ENCODE results near the gene SPECC1L. TPM values are rescaled to one million over a fixed set of nuclear protein-coding genes. Genes with fewer than 3 reads are reported as not detected.
A peak's percentile ranks its signal among the peaks of the same experiment; 100 is the strongest.

SPECC1L gene
- total and polyA plus RNA-seq, 7 experiments from 2014 or later: 14.6 to 69.0 (median 39.9) TPM

GRCh38 chr22:24413736-24414385 lies 143.2 kb downstream of the SPECC1L start:
- no peak for DNase-seq
- POLR2A ChIA-PET: no interaction called here
- Histone ChIP-seq H3K4me1 (ENCODE audit: control insufficient read depth in 2 of 2, insufficient read depth in 2 of 2, low read length in 2 of 2) (peaks cover 0 to 12% of the 10 kb centered on the region in 2 donors), H3K9me3 (ENCODE audit: control insufficient read depth in 2 of 3, low read length in 3 of 3) (no peaks in the 10 kb centered on the region), H3K4me3 (ENCODE audit: low read length) (no peak overlapping the region), H3K27me3 (ENCODE audit: control insufficient read depth in 2 of 2, insufficient read depth in 2 of 2, low read length in 2 of 2) (no peaks in the 10 kb centered on the region), H3K36me3 (ENCODE audit: control insufficient read depth in 2 of 3, insufficient read depth in 3 of 3, low read length in 3 of 3) (peaks cover 0 to 55% (median 5%) of the 10 kb centered on the region in 3 experiments), H3K27ac (ENCODE audit: low read depth, low read length) (no peak overlapping the region)
- intact Hi-C loops (cut with micrococcal nuclease): no loop called here
- H3K27me3 Mint-ChIP-seq: no peaks in the 10 kb centered on the region
- no peak overlapping the region for H3K27ac Mint-ChIP-seq
- no peak for ATAC-seq
- peaks cover 0 to 4% (median 4%) of the 10 kb centered on the region in 5 donors for H3K36me3 Mint-ChIP-seq
- peaks cover 0 to 13% (median 7%) of the 10 kb centered on the region in 7 donors for H3K4me1 Mint-ChIP-seq
- CTCF ChIA-PET: interaction anchor here (0.7 kb wide), 1 partner anchor 93 kb away, joined by 3 read pairs; no protein-coding TSS in a partner anchor
- H3K4me3 Mint-ChIP-seq: no peak overlapping the region
- H3K9me3 Mint-ChIP-seq: no peaks in the 10 kb centered on the region

- intact Hi-C loops (cut with micrococcal nuclease): no loop called here
These were observed 143.9 kb downstream of the SPECC1L start for GRCh38 chr22:24414523-24414922.

GRCh38 chr22:24414984-24415945 lies 144.6 kb downstream of the SPECC1L start:
- intact Hi-C loops (cut with micrococcal nuclease): no loop called here
- ChIA-PET CTCF (interaction anchor here (0.6 to 1.3 kb wide), 2 partner anchors 12 to 108 kb away, joined by 3 read pairs; partner anchors contain the start of gene ADORA2A), POLR2A (no interaction called here)
- Histone ChIP-seq H3K4me1 (ENCODE audit: control insufficient read depth in 2 of 2, insufficient read depth in 2 of 2, low read length in 2 of 2) (peaks cover 0 to 4% of the 10 kb centered on the region in 2 donors), H3K4me3 (ENCODE audit: low read length) (no peak overlapping the region), H3K27ac (ENCODE audit: low read depth, low read length) (no peak overlapping the region), H3K36me3 (ENCODE audit: control insufficient read depth in 2 of 3, insufficient read depth in 3 of 3, low read length in 3 of 3) (peaks cover 0 to 55% (median 5%) of the 10 kb centered on the region in 3 experiments), H3K27me3 (ENCODE audit: control insufficient read depth in 2 of 2, insufficient read depth in 2 of 2, low read length in 2 of 2) (no peaks in the 10 kb centered on the region), H3K9me3 (ENCODE audit: control insufficient read depth in 2 of 3, low read length in 3 of 3) (no peaks in the 10 kb centered on the region)
- peaks cover 0 to 4% (median 4%) of the 10 kb centered on the region in 5 donors for H3K36me3 Mint-ChIP-seq
- H3K27me3 Mint-ChIP-seq: no peaks in the 10 kb centered on the region
- no peaks in the 10 kb centered on the region for H3K9me3 Mint-ChIP-seq
- no peak for DNase-seq
- peak overlapping the region in 2 of 9 donors; percentile 20 to 31 for H3K27ac Mint-ChIP-seq
- H3K4me3 Mint-ChIP-seq: no peak overlapping the region
- H3K4me1 Mint-ChIP-seq: peaks cover 0 to 5% (median 3%) of the 10 kb centered on the region in 7 donors
- ATAC-seq: no peak

More at GRCh38 chr22:24414523-24414922, 143.9 kb downstream of the SPECC1L start:
- Histone ChIP-seq H3K36me3 (ENCODE audit: control insufficient read depth in 2 of 3, insufficient read depth in 3 of 3, low read length in 3 of 3) (peaks cover 0 to 55% (median 5%) of the 10 kb centered on the region in 3 experiments), H3K27ac (ENCODE audit: low read depth, low read length) (no peak overlapping the region), H3K4me3 (ENCODE audit: low read length) (no peak overlapping the region), H3K4me1 (ENCODE audit: control insufficient read depth in 2 of 2, insufficient read depth in 2 of 2, low read length in 2 of 2) (peaks cover 0 to 12% of the 10 kb centered on the region in 2 donors), H3K9me3 (ENCODE audit: control insufficient read depth in 2 of 3, low read length in 3 of 3) (no peaks in the 10 kb centered on the region), H3K27me3 (ENCODE audit: control insufficient read depth in 2 of 2, insufficient read depth in 2 of 2, low read length in 2 of 2) (no peaks in the 10 kb centered on the region)
- Mint-ChIP-seq H3K4me3 (no peak overlapping the region), H3K36me3 (peaks cover 0 to 4% (median 4%) of the 10 kb centered on the region in 5 donors), H3K27ac (no peak overlapping the region), H3K27me3 (no peaks in the 10 kb centered on the region), H3K9me3 (no peaks in the 10 kb centered on the region), H3K4me1 (peaks cover 0 to 10% (median 6%) of the 10 kb centered on the region in 7 donors)
- DNase-seq (no peak), ATAC-seq (no peak)
- ChIA-PET POLR2A (no interaction called here), CTCF (interaction anchor here (0.6 kb wide), 1 partner anchor 13 kb away, joined by 3 read pairs; the partner anchor contains the start of gene ADORA2A)

- Mint-ChIP-seq H3K4me3 (no peak overlapping the region), H3K9me3 (no peaks in the 10 kb centered on the region)
- POLR2A ChIA-PET: no interaction called here
These were observed 145.5 kb downstream of the SPECC1L start for GRCh38 chr22:24416095-24416494.

GRCh38 chr22:24416611-24417010 lies 146.0 kb downstream of the SPECC1L start:
- no peak overlapping the region for H3K27ac ChIP-seq (ENCODE audit: low read depth, low read length)
- H3K27me3 ChIP-seq (ENCODE audit: control insufficient read depth in 2 of 2, insufficient read depth in 2 of 2, low read length in 2 of 2): no peaks in the 10 kb centered on the region
- Mint-ChIP-seq H3K4me1 (peaks cover 0 to 7% (median 5%) of the 10 kb centered on the region in 7 donors), H3K9me3 (no peaks in the 10 kb centered on the region), H3K36me3 (peaks cover 0 to 4% (median 4%) of the 10 kb centered on the region in 5 donors), H3K27me3 (no peaks in the 10 kb centered on the region), H3K4me3 (no peak overlapping the region), H3K27ac (no peak overlapping the region)
- intact Hi-C loops (cut with micrococcal nuclease): no loop called here
- peaks cover 0 to 5% of the 10 kb centered on the region in 2 donors for H3K4me1 ChIP-seq (ENCODE audit: control insufficient read depth in 2 of 2, insufficient read depth in 2 of 2, low read length in 2 of 2)
- ATAC-seq: no peak
- no peak for DNase-seq
- peaks cover 0 to 50% (median 5%) of the 10 kb centered on the region in 3 experiments for H3K36me3 ChIP-seq (ENCODE audit: control insufficient read depth in 2 of 3, insufficient read depth in 3 of 3, low read length in 3 of 3)
- ChIA-PET POLR2A (no interaction called here), CTCF (interaction anchor here (1.2 to 1.3 kb wide), 2 partner anchors 86 to 107 kb away, joined by 3 read pairs; no protein-coding TSS in a partner anchor)
- no peaks in the 10 kb centered on the region for H3K9me3 ChIP-seq (ENCODE audit: control insufficient read depth in 2 of 3, low read length in 3 of 3)
- H3K4me3 ChIP-seq (ENCODE audit: low read length): no peak overlapping the region

More at GRCh38 chr22:24416095-24416494, 145.5 kb downstream of the SPECC1L start:
- peaks cover 0 to 51% (median 5%) of the 10 kb centered on the region in 3 experiments for H3K36me3 ChIP-seq (ENCODE audit: control insufficient read depth in 2 of 3, insufficient read depth in 3 of 3, low read length in 3 of 3)
- no peaks in the 10 kb centered on the region for H3K27me3 ChIP-seq (ENCODE audit: control insufficient read depth in 2 of 2, insufficient read depth in 2 of 2, low read length in 2 of 2)
- Mint-ChIP-seq H3K27ac (peak overlapping the region in 1 of 9 donors; percentile 49), H3K36me3 (peaks cover 0 to 4% (median 4%) of the 10 kb centered on the region in 5 donors), H3K4me1 (peaks cover 0 to 2% (median under 1%) of the 10 kb centered on the region in 7 donors), H3K27me3 (no peaks in the 10 kb centered on the region)
- H3K9me3 ChIP-seq (ENCODE audit: control insufficient read depth in 2 of 3, low read length in 3 of 3): no peaks in the 10 kb centered on the region
- DNase-seq (no peak), ATAC-seq (no peak)
- CTCF ChIA-PET: interaction anchor here (0.6 to 1.3 kb wide), 2 partner anchors 107 to 341 kb away, joined by 3 read pairs; no protein-coding TSS in a partner anchor
- H3K4me3 ChIP-seq (ENCODE audit: low read length): no peak overlapping the region
- intact Hi-C loops (cut with micrococcal nuclease): no loop called here
- no peak overlapping the region for H3K27ac ChIP-seq (ENCODE audit: low read depth, low read length)
- no peaks in the 10 kb centered on the region for H3K4me1 ChIP-seq (ENCODE audit: control insufficient read depth in 2 of 2, insufficient read depth in 2 of 2, low read length in 2 of 2)

- Mint-ChIP-seq H3K4me1 (peaks cover 0 to 7% (median 5%) of the 10 kb centered on the region in 7 donors), H3K9me3 (no peaks in the 10 kb centered on the region), H3K4me3 (no peak overlapping the region), H3K27ac (peak overlapping the region in 2 of 9 donors; percentile 36 to 45), H3K27me3 (no peaks in the 10 kb centered on the region), H3K36me3 (peaks cover 0 to 4% (median 3%) of the 10 kb centered on the region in 5 donors)
- no peak overlapping the region for H3K4me3 ChIP-seq (ENCODE audit: low read length)
- ATAC-seq (no peak), DNase-seq (no peak)
- ChIA-PET POLR2A (no interaction called here), CTCF (interaction anchor here (1.2 to 1.3 kb wide), 3 partner anchors 74 to 106 kb away, joined by 3 read pairs; no protein-coding TSS in a partner anchor)
- peaks cover 0 to 10% of the 10 kb centered on the region in 2 donors for H3K4me1 ChIP-seq (ENCODE audit: control insufficient read depth in 2 of 2, insufficient read depth in 2 of 2, low read length in 2 of 2)
- no peaks in the 10 kb centered on the region for H3K9me3 ChIP-seq (ENCODE audit: control insufficient read depth in 2 of 3, low read length in 3 of 3)
- H3K27me3 ChIP-seq (ENCODE audit: control insufficient read depth in 2 of 2, insufficient read depth in 2 of 2, low read length in 2 of 2): no peaks in the 10 kb centered on the region
- intact Hi-C loops (cut with micrococcal nuclease): no loop called here
- no peak overlapping the region for H3K27ac ChIP-seq (ENCODE audit: low read depth, low read length)
- peaks cover 0 to 44% (median 5%) of the 10 kb centered on the region in 3 experiments for H3K36me3 ChIP-seq (ENCODE audit: control insufficient read depth in 2 of 3, insufficient read depth in 3 of 3, low read length in 3 of 3)
These were observed 146.6 kb downstream of the SPECC1L start for GRCh38 chr22:24417200-24417599.

Data from naive thymus-derived CD4-positive, alpha-beta T cell (primary cell).